Mesodermal cell (in vitro differentiated cells): ENCODE data around the gene FBXO38.

Experiments
- H3K27ac ChIP-seq: 2 replicates; pipeline ENCODE4 v1.7.0; 2013; ENCODE audit warnings: mild to moderate bottlenecking, low read depth, low read length, moderate library complexity; ENCODE audit not compliant: severe bottlenecking
- H3K36me3 ChIP-seq: 2 replicates; pipeline ENCODE4 v1.7.1; 2013; ENCODE audit warnings: mild to moderate bottlenecking, low read length, moderate library complexity; ENCODE audit not compliant: control insufficient read depth, insufficient read depth
- H3K4me1 ChIP-seq: one replicate; pipeline ENCODE4 v1.7.1; 2013; ENCODE audit warnings: mild to moderate bottlenecking, low read length; ENCODE audit not compliant: insufficient read depth, control insufficient read depth, poor library complexity, severe bottlenecking
- H3K4me3 ChIP-seq: 2 replicates; pipeline ENCODE4 v1.7.0; 2013; ENCODE audit warnings: low read length, control low read depth, mild to moderate bottlenecking; ENCODE audit not compliant: insufficient read depth, poor library complexity, severe bottlenecking; ENCODE audit errors: extremely low read depth
- H3K9me3 ChIP-seq: 2 replicates; pipeline ENCODE4 v1.7.1; 2013; ENCODE audit warnings: mild to moderate bottlenecking, low read length, moderate library complexity; ENCODE audit not compliant: control insufficient read depth
- WGBS, 2 experiments: methylation state at CpG; one replicate each; pipeline ENCODE4 v1.1.5; 2013; ENCODE audit warnings: missing lambda C conversion rate in 2 of 2; ENCODE audit not compliant: insufficient coverage in 2 of 2; 5-methylcytosine and 5-hydroxymethylcytosine counted together

FBXO38 gene

DNA sequence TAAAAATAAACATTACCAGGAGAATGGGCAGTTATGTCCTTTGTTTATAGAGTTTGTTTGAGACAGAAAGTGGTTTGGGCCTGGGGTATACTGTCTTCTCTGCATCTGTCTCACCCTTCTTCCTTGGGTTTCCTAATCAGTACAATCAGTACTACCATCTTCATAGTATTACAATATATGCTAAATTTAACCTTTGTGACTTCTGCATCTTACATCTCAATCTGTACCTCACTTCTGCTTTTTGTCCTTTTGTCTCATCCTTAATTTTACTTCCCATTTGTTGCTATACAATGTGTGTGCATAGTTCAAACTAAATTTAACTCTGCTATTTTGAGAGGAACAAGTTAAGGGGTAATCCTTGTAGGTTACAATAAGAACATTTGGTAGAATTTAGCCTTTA, 19.6 kb downstream of the FBXO38 start:
- peaks cover 86% of the 10 kb centered on the region for H3K36me3 ChIP-seq
- no peak overlapping the region for H3K27ac ChIP-seq
- no peaks in the 10 kb centered on the region for H3K9me3 ChIP-seq
- no peak overlapping the region for H3K4me3 ChIP-seq
- H3K4me1 ChIP-seq: no peaks in the 10 kb centered on the region

DNA sequence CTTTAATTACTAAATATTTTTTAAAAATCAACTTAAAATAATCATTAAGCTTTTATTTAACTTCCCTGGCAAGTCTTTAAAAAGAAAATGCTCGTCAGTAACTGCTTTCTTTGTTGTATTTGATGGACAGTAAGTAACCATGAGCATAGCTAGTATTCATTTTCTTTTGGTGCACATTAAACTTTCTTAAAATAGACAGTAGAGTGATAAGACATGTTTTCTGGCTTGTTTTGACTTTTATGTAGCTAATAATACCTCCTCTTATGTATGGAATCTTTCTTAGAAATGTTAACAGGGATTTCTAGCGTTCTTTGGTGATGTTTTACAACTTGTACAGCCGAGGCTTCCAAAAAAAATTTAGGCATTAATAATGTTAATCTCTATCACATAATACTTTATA, 22.6 kb downstream of the FBXO38 start:
- WGBS, 2 experiments: no CpG with 5 or more reads among the region's 3 CpGs
- peaks cover 81% of the 10 kb centered on the region for H3K36me3 ChIP-seq
- H3K9me3 ChIP-seq: no peaks in the 10 kb centered on the region
- H3K27ac ChIP-seq: no peak overlapping the region
- H3K4me3 ChIP-seq: no peak overlapping the region
- no peaks in the 10 kb centered on the region for H3K4me1 ChIP-seq

GRCh38 chr5:148408092-148408491, 24.3 kb downstream of the FBXO38 start:
- WGBS, 2 experiments: 90% methylated on average over 2 of the region's 3 CpGs; no CpG with 5 or more reads in 1 of the 2 experiments
- Histone ChIP-seq H3K9me3 (no peaks in the 10 kb centered on the region), H3K4me3 (no peak overlapping the region)

GRCh38 chr5:148412124-148412523, 28.4 kb downstream of the FBXO38 start:
- no peak overlapping the region for H3K27ac ChIP-seq
- H3K36me3 ChIP-seq: peaks cover 83% of the 10 kb centered on the region
- no peaks in the 10 kb centered on the region for H3K4me1 ChIP-seq
- WGBS, 2 experiments: 100% methylated on average over 1 of the region's 2 CpGs; no CpG with 5 or more reads in 1 of the 2 experiments
- H3K4me3 ChIP-seq: no peak overlapping the region
- no peaks in the 10 kb centered on the region for H3K9me3 ChIP-seq

More at GRCh38 chr5:148408092-148408491, 24.3 kb downstream of the FBXO38 start:
- H3K4me1 ChIP-seq: no peaks in the 10 kb centered on the region
- peaks cover 80% of the 10 kb centered on the region for H3K36me3 ChIP-seq
- H3K27ac ChIP-seq: no peak overlapping the region

DNA sequence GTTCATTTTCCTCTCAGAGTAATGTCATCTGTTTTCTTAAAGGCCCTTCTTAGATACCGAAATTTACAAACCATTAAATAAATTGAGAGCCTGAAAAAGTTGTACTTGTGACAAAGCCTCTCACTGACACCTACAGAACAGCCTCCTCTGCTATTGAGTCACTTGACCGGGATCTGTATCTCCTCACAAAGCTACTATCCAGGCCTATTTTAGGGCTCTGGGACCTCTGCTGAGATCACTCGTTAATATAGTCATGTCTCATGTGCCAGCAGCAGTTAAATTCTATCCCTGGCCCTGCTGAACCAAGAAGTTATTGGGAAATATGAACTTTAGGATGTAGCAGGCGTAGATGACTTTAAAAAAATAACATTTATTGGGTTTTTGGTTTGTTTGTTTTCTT, 31.1 kb downstream of the FBXO38 start:
- 94 to 100% methylated on average over 1 to 2 of the region's 4 CpGs for WGBS, 2 experiments
- no peak overlapping the region for H3K4me3 ChIP-seq

DNA sequence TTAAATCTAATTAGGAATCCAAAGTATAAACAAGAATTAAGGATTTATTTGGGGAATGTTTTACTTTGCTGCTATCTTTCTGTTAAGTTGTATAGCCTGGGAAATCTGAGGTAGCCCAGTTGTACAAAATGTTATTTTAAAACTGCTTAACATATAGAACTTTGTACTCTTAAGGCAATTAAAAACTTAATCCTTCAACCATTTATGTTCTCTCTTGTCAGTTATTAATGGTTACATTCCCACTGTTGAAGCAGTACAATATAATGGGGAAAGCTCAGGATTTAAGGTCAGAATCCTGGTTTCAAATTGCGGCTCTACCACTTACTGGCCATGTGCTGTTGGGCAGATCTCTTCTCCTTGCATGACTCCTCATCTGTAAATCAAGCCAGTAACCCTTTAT, 32.7 kb downstream of the FBXO38 start:
- H3K4me3 ChIP-seq: no peak overlapping the region
- H3K9me3 ChIP-seq: no peaks in the 10 kb centered on the region
- H3K4me1 ChIP-seq: no peaks in the 10 kb centered on the region
- H3K36me3 ChIP-seq: peaks cover 80% of the 10 kb centered on the region
- no peak overlapping the region for H3K27ac ChIP-seq
- 80 to 100% methylated on average over 1 of the region's 1 CpG for WGBS, 2 experiments

More for the DNA sequence above, 31.1 kb downstream of the FBXO38 start:
- H3K36me3 ChIP-seq: peaks cover 84% of the 10 kb centered on the region
- no peaks in the 10 kb centered on the region for H3K4me1 ChIP-seq
- no peak overlapping the region for H3K27ac ChIP-seq
- H3K9me3 ChIP-seq: no peaks in the 10 kb centered on the region

GRCh38 chr5:148416921-148417320, 33.2 kb downstream of the FBXO38 start:
- H3K27ac ChIP-seq: no peak overlapping the region
- H3K36me3 ChIP-seq: peaks cover 84% of the 10 kb centered on the region
- H3K9me3 ChIP-seq: no peaks in the 10 kb centered on the region
- H3K4me3 ChIP-seq: no peak overlapping the region
- 90 to 100% methylated on average over 4 of the region's 7 CpGs for WGBS, 2 experiments
- no peaks in the 10 kb centered on the region for H3K4me1 ChIP-seq

- H3K27ac ChIP-seq: no peak overlapping the region
- peaks cover 84% of the 10 kb centered on the region for H3K36me3 ChIP-seq
- no peak overlapping the region for H3K4me3 ChIP-seq
- no peaks in the 10 kb centered on the region for H3K4me1 ChIP-seq
- no peaks in the 10 kb centered on the region for H3K9me3 ChIP-seq
- no CpG with 5 or more reads among the region's 3 CpGs for WGBS, 2 experiments
Measured at GRCh38 chr5:148418511-148418910, 34.8 kb downstream of the FBXO38 start.

DNA sequence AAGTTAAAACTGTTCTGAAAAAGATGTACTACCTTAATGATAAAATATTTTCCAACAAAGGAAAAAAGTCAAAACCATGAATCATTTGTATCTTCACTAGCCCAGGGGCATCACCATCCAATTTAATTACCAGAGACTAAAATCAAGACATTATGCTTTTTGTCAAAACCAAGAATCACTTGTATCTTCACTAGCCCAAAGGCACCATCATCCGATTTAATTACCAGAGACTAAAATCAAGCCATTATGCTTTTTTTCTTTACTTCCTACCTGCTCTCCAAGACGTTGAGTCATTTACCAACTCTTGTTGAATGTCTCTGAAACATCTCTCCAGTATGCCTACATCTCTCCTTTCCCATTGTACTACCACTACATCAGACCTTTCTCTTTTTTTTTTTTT, 37.9 kb downstream of the FBXO38 start:
- WGBS, 2 experiments: 91 to 97% methylated on average over 2 of the region's 2 CpGs
- Histone ChIP-seq H3K4me1 (peaks cover 3% of the 10 kb centered on the region), H3K36me3 (peaks cover 89% of the 10 kb centered on the region), H3K4me3 (no peak overlapping the region), H3K9me3 (no peaks in the 10 kb centered on the region), H3K27ac (no peak overlapping the region)

GRCh38 chr5:148425808-148426207, 42.0 kb downstream of the FBXO38 start:
- no peaks in the 10 kb centered on the region for H3K9me3 ChIP-seq
- H3K27ac ChIP-seq: no peak overlapping the region
- no peak overlapping the region for H3K4me3 ChIP-seq
- peaks cover 3% of the 10 kb centered on the region for H3K4me1 ChIP-seq
- 100% methylated on average over 1 of the region's 1 CpG for WGBS, 2 experiments
- peaks cover 78% of the 10 kb centered on the region for H3K36me3 ChIP-seq

DNA sequence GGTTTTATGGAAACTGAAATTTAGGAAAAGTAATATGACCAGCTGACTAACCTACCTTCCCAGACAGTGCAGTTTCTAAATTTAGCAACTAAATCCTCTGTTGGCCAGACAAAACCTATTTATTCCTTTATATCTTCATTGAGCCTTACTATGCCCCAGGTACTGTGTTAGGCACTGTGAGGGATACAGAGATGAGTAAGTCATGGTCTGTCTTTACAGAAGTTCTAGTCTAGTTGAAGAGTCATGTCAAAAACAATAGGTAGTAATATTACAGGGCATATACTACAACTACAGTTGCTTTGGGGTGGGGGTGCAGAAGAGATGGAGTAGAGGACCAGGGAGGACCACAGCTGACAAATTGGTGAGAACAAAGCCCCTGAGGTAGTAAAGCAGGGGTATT, 42.8 kb downstream of the FBXO38 start:
- Histone ChIP-seq H3K4me3 (no peak overlapping the region), H3K36me3 (peaks cover 83% of the 10 kb centered on the region), H3K4me1 (peaks cover 3% of the 10 kb centered on the region), H3K27ac (no peak overlapping the region), H3K9me3 (no peaks in the 10 kb centered on the region)
